NCI-H2081 treated with DMSO at 0.1 percent for 48 hours (cell line): ENCODE data around the gene CAV1.
"Not testable (repeated sequence)": the region's sequence is repeated elsewhere in the genome, so short reads cannot be mapped to it uniquely, and the experiment has no call there.

Source experiments
- DNase-seq: peaks from one replicate; lab custom pipeline; 2025; lab: John Stamatoyannopoulos, UW

Gene CAV1

GRCh38 chr7:116582806-116583444, 58.1 kb downstream of the CAV1 start:
- no peak for DNase-seq

- DNase-seq = no peak
These were observed 58.8 kb downstream of the CAV1 start for GRCh38 chr7:116583653-116584052.

GRCh38 chr7:116584721-116585120, 59.9 kb downstream of the CAV1 start:
- no peak for DNase-seq

DNA sequence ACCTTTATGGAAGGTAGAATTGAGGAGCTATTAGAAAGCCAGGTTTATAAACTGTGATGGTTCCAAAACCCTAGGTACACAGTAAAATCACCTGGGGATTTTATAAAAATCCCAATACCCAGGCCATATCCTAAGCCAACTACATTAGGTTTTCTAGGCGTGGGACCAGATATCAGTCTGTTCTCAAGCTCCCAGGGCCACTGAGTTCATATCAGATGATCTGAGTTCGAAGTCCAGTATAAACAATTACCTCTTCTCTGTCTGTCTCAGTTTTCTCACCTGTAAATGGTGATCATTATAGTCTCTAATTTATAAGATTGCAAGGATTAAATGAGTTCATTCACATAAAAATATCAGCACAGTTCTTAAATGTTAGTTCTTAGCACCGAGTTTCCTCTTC, 60.6 kb downstream of the CAV1 start:
- DNase-seq = no peak

DNA sequence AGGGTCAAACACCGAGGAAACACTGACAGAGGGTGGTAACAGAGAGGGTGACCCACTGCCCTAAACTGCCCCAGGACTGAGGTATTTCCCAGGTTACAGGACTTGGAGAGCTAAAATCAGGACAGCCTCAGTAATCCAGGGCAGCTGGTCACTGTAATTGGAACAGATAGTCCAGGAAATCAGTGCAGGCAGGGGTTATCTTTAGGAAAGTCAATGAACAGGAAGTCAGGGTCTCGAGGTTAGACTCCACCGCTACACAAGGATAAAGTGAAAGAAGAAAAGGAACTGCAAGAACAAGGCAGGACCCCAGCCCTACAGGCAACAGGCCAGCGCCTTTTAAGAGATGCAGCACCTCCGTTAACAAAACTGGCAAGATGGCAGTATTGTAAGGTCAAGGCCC, 61.1 kb downstream of the CAV1 start:
- DNase-seq = no peak

- DNase-seq = not testable (repeated sequence)
These were observed 62.4 kb downstream of the CAV1 start for GRCh38 chr7:116587200-116587599.

DNA sequence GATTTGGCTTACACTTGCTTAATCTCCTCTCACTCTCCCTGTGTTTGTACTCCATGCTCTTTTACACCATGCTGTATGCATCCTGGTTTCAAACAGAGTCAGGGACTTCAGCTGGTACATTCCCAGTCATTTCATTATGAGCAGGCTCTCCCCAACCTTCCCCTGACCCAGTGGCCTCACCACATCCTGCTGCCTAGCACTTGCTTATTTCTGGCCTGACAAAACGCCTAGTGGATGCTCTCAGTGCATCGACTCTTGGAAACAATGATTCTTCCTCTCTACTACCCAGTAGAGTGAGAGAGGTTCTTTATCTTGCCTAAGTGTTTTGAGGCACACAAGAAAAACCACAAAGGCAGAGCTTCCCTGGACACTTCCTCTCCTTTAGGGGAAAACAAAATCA, 63.4 kb downstream of the CAV1 start:
- DNase-seq = no peak

DNA sequence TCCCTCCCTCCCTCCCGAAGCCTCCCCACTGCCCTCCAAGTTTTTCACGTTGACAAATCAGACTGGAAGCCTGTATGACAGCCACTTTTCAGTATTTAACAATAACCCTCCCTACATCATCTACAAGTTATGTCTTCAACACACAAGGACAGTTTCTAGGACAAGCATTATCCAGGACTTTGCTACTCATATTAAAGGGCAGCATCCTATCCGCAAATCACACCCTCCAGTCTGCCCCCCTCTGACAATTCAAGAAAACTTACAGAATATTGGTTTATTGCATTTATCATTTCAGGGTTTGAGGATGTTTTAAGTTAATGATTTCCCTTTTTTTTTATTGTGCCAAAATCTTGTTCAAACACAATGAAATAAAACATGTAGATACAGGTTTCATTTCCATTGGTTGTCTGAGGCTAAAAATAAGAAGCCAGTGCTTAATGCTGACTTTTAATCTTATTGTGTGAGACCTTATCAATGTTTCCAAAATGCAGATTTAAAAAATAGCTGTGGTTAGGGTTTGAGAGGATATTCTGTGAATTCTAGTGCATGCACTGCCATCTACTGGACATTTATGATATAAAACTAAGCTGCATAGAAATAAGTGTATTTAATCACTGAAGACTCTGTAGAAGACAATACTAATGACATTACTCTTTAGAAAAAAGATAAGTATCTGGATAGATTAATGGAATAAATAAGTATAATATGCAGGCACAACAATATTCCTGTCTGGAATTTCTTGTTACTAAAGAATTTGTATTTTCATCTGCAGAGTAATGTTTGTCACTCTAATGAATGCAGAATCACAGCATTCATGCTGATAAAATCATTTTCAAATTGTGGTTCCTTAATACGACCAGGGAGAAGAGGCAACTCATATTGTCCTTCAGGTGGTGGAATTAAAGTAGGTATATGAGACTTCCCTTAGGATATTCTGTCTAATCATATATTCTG, 64.1 kb downstream of the CAV1 start:
- no peak for DNase-seq

DNA sequence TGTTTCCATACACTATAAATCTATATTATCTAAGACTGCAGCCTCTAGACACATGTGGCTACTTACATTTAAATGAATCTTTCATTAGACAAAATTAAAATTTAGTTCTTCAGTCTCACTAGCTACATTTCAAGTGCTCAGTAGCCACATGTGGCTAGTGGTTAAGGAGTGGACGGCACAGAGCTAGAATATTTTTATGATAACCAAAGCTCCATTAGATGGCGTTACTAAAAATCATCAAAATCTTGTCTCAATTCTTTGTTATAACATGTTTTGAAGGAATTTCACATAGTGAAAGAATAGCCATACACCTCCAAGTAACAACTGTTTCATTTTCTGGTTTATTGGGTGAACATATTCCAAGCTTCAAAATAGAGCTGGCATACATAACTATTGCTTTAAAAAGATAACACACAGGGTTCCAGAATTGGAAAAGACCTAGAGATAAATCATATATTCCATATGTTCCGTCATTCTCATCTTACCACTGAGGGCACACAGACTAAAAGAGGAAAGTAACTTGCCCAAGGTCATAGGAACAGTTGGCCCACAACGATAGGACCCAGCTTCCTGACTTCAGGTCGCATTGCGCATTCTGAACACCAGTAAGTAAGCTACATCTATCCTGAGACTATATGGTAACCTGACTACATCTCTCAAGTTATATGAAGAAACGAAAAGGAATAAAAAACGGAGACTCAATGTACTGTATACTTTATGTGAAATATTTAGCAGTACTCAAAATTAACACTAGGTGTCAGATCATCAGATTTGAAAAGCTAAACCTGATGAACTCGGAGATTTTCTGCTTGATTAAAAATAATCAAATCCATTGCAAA, 66.6 kb downstream of the CAV1 start:
- DNase-seq = no peak

DNA sequence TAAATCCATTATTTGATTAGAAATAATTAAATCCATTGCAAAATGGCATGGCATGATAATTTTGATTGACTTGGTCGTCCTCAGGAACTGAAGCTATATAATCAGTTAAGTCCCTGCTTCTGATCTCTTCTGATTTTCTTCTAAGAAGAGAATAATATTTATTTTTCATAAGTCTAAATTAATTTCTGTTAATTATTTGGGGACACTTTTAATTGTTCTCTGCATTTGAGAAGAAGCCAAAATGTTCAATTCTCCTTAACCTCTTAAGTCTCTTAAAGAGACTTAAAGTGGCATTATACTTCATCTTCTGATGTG, 67.2 kb downstream of the CAV1 start:
- DNase-seq = no peak

DNA sequence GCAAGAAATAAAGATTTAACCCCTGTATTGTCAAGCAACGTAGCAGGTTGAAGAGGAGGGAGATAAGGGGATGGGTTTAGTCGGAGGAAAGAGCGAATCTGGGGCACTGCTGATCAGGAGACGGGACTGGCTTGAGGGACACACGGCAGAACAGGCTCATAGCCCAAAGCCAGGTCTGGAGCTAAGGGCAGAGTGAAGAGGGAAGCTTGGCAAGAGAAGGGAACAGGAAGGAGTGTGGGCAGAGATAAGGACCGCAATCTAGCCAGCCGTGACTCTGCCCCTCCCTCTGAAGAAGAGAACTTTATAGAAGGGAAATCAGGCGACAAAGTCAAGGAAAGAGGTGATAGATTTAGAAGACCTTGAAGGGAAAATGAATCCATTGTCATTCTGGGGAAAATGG, 67.6 kb downstream of the CAV1 start:
- DNase-seq = no peak

DNA sequence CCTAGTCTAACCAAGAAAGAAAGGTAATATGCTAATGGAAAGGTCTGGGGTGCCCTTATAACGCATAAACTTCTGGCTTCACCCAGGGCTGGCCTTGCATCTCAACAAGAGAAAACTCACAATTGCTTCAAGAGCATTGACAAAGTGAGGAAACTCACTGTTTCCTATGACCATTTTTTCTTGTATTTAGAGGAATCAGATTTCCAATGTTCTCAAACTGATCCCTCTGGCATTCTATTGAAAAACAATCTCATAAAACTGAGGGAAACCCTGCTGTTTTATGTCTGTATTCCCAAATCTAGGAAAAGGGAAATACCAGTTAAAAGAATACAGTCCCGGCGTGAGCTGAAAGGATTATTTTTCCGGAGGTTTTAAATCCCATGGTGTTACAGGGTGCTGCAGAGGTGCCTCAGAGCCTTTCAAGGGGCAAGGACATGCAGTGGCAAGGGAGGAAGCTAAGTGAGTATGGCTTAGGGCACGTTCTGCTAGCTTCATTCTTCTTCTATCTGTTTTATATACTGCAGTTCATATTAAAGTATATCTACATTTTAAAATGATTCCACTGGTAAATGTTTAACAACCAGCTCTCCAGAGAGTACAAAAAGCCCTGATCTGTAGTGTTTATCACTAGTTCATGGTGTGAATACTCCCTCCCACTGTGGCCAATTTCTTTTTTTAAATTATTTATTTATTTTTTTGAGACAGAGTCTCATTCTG, 68.7 kb downstream of the CAV1 start:
- no peak for DNase-seq

DNA sequence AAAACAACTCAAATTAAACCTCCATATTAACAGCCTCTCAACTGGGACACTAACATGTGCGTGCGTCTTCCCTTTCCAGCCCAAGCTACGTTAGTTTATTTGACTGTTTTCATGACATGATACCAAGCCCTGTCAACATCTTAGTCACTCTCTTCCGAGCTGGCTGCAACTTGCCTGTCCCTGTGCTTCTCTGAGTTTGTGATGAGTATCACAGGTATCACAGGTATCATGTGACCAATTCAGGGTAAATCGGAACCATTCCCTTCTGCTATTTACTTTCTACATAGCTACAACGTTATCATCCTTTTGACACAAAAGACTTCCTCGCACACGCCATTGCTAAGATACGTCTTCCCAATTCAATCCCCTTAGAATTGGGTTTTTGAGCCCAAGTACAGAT, 70.2 kb downstream of the CAV1 start:
- no peak for DNase-seq

DNA sequence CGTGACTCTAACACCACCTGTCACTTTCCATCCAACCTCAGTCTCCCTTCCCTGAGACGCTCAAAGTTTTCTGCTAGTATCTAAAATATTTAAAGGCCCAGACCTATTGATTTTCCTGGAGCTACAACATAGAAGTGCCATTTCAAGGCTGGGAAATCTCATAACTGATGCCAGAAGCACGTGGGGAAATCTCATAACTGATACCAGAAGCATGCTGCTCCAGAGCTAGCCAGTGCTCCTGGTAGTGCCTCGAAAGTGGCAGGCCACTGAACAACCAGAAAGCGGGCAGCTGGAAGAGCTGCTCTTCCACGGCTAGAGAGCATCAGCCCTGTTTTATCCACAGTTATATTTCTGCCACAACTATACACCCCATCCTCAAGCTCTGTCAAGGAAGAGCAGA, 72.5 kb downstream of the CAV1 start:
- no peak for DNase-seq

GRCh38 chr7:116598278-116598677, 73.4 kb downstream of the CAV1 start:
- DNase-seq = no peak

- DNase-seq = no peak
These were observed 74.0 kb downstream of the CAV1 start for GRCh38 chr7:116598861-116599260.

DNA sequence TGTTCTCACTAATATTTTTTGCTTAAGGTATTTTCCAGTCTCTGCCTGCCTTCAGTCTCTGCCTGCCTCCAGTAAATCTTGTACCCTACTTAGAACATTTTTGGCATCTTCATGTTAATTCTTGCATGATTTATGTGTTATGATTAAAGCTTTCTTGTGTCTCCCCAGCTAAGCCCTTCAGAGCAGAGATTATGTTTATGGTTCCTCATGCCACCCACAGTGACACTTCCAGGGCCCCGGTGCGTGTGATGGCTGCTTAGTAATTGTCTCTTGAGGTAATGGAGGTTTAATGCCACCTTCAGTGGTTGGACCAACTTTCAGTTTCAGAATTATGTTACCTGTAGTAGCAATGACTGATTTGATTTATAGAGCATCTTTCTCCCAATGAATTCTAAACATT, 76.6 kb downstream of the CAV1 start:
- DNase-seq = no peak

DNA sequence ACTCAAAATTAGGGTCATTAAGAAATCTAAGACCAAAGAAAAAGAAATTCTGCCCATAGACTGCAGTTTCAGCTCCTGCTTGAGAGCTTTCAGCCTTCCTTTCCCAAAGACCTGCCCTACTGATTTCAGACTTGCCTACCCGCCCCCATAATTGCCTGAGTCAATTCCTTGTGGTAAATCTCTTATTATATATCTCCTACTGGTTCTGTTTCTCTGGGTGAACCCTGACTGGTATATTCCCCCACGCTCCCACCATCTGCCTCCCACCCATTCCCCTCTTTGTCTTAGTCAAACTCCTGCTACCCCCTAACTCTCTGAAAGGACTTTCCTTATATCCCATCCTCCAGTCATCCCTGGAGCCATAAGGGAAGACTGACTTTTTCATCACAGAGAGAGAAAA, 82.5 kb downstream of the CAV1 start:
- DNase-seq = no peak

- DNase-seq = no peak
These were observed 85.4 kb downstream of the CAV1 start for GRCh38 chr7:116610210-116610609.

GRCh38 chr7:116610721-116611120, 85.9 kb downstream of the CAV1 start:
- no peak for DNase-seq
